GM21390 (cell line): ENCODE results near the gene CD14.
A peak's percentile ranks its signal among the peaks of the same experiment; 100 is the strongest.
"Not testable (repeated sequence)": the region's sequence is repeated elsewhere in the genome, so short reads cannot be mapped to it uniquely, and the experiment has no call there.

Experiments used
- ATAC-seq: cut with Tn5 transposase; IDR thresholded peaks from one replicate; pipeline ENCODE4 v1.9.1; 2021; ENCODE audit not compliant: unreplicated experiment

Gene CD14

GRCh38 chr5:140635291-140636257 lies 2.6 kb upstream of the CD14 start:
- no peak for ATAC-seq

- no peak for ATAC-seq
Measured at GRCh38 chr5:140634103-140634502, 1.1 kb upstream of the CD14 start.

- no peak for ATAC-seq
Measured at GRCh38 chr5:140633501-140633900, 526 bp upstream of the CD14 start.

- peak; percentile 51 for ATAC-seq
Measured at GRCh38 chr5:140632366-140633020, 482 bp downstream of the CD14 start.

- ATAC-seq = peak; percentile 44
Measured at GRCh38 chr5:140631831-140632365, 1.1 kb downstream of the CD14 start.

DNA sequence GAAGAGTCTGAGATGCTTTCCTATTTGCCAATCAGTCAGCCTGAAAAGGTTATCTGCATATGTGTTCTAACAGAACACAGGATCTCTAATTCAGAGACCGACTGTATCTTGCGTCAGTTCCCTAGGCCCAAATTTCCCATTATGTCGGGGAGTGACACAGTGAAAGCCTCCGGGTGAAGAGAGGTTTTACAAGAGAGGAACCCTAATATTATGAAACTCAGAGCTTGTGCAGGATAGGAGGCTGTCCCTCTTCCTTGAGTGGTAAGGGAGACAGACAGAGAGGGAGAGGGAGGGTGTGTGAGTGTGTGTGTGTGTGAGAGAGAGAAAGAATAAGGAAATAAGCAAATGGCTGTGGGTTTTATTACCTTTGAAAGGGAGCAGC lies 1.9 kb downstream of the CD14 start:
- no peak for ATAC-seq

DNA sequence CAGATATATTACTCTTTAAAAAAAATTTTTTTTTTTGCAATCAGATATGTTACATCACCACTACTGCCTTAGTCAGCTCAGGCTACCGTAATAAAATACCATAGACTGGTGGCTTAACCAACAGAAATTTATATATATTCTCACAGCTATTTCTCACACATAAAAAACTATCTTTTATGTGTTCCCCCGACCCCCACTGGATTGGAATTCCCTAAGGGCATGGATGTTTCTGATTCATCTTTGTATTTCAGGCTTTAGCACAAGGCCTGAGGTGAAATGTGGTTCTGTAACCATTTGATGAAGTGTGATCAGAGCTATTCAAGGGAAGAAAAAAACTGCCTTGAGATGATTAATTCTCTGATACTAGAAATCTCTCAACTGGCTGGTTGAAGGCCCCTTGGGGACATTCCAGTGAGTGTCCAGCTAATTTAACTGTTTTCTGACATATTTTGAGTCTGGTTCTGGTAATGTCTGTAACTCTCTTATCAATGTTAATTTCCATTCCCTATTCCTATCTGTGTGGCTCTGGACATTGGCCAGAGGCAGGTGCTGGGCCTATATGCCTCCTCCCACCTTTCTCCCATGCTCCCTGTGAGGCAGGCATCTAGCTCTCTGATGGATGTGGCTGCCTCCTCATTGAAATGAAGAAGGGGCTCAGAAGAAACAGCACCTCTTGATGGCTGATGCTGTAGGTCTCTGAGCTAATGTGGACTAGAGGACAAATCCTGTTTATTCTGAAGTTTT lies 2.5 kb downstream of the CD14 start:
- ATAC-seq = no peak

DNA sequence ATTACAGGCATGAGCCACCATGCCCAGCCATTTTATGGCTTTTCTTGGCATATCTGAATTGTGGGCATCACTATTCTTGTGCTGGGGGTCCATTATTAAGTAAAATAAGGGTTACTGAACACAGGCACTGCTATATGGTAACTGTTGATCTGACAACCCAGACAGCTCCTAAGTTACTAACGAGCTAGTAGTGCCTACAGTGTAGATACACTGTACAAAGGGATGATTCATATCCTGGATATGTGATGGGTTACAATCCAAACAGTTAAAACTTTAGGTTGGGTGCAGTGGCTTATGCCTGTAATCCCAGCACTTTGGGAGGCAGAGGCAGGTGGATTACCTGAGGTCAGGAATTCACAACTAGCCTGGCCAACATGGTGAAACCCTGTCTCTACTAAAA lies 4.3 kb downstream of the CD14 start:
- no peak for ATAC-seq

- ATAC-seq = no peak
Measured at GRCh38 chr5:140627972-140628371, 5.0 kb downstream of the CD14 start.

- ATAC-seq = not testable (repeated sequence)
Measured at GRCh38 chr5:140624886-140625285, 8.1 kb downstream of the CD14 start.

GRCh38 chr5:140623061-140623460 lies 9.9 kb downstream of the CD14 start:
- not testable (repeated sequence) for ATAC-seq

GRCh38 chr5:140622301-140622700 lies 10.7 kb downstream of the CD14 start:
- ATAC-seq = no peak

DNA sequence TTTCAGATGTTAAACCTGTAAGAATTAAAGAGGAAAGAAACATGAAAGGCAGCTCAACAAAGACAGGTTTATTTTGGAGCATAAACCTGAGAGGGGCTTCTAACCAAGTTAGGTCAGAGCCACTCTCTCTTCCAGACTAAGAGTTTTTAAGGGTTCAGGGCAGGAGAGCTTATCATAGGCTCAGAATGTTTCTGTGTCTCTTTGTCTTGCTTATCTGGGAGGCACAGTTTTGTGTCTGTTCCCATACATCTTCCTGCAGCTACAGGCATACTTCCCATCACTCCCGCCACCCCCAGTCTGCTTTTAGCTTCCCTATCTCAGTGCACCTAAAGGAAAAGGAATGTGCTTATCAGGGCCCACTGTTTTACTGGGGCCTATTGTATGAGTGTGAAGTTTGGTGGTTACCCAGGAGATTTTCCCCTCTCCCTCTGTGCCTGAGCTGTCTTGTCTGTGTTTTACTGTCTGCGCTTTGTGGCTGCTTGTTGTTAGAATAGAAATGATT lies 21.9 kb downstream of the CD14 start:
- ATAC-seq = no peak

GRCh38 chr5:140609126-140609525 lies 23.8 kb downstream of the CD14 start:
- no peak for ATAC-seq

DNA sequence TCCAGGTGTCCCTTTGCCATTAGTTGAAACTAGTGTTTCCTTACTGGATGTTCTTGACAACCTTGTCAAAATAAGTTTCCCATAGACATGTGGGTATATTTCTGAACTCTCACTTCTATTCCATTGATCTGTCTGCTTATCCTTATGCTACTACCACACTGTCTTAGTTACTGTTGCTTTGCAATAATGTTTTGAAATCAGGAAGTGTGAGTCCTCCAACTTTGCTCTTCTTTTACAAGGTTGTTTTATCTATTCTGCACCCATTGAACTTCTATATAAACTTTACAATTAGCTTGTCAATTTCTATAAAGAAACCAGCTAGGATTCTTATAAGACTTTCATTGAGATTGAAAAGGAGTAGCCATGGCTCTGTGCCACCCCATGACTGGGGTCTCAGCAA lies 24.3 kb downstream of the CD14 start:
- ATAC-seq = no peak

- no peak for ATAC-seq
Measured at GRCh38 chr5:140607031-140607430, 25.9 kb downstream of the CD14 start.

DNA sequence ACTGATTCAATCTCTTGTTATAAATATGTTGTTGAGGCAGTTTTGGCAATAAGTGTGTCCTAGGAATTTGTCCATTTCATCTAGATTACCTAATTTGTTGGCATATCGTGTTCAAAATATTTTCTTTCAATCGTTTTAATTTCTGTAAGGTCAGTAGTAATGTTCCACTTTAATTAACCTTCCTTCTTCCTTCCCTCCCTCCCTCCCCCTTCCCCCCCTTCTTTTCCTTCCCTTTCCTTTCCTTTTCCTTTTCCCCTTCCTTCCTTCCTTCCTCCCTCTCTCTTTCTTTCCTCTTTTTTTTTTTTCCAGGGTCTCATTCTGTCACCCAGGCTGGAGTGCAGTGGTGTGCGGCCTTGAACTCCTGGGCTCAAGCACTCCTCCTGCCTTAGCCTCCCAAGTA lies 27.1 kb downstream of the CD14 start:
- ATAC-seq = no peak

DNA sequence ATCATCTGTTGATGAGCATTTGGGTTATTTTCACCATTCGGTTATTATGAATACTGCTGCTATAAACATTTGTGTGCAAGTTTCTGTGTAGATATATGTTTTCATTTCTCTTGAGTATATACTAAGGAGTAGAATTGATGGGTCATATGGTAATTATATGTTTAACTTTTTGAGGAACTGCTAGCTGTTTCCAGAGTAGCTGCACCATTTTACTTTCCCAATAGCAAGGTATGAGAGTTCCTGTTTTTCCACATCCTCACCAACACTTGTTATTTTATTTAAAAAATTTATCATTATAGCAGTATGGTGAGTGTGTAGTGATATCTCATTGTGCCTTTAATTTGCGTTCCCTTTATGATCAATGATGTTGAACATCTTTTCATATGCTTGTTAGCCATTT lies 29.2 kb downstream of the CD14 start:
- no peak for ATAC-seq

DNA sequence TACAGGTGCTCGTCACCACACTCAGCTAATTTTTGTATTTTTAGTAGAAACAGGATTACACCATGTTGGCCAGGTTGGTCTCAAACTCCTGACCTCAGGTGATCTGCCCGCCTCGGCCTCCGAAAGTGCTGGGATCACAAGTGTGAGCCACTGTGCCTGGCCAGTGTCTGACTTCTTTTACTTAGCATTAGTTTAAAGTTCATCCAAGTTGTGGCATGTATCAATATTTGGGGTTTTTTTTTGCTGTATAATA lies 29.6 kb downstream of the CD14 start:
- ATAC-seq = not testable (repeated sequence)

DNA sequence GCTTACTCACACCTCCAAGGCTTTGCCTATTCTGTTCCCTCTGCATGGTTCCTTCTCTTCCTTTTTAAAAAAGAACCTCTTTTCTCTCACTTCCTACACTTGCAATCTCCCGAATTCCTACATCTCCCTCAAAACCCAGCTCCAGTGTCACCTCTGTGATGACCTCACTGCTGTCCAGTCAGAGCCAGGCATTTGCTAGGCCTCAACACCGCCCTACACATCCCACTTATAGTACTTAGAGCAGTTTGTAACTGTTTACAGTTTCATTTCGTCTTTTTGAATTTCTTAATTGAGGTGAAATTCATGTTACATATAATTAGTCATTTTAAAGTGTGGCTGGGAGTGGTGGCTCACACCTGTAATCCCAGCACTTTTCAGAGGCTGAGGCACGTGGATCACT lies 30.8 kb downstream of the CD14 start:
- ATAC-seq = no peak

GRCh38 chr5:140600096-140600495 lies 32.9 kb downstream of the CD14 start:
- no peak for ATAC-seq
